ENCODE measurements around the gene CNTN5. TPM values are rescaled to one million over a fixed set of nuclear protein-coding genes. Genes with fewer than 3 reads are reported as not detected.

CNTN5 gene
- total RNA-seq, 2 donors from 2014 or later, result 1.4 to 3.3 TPM

DNA sequence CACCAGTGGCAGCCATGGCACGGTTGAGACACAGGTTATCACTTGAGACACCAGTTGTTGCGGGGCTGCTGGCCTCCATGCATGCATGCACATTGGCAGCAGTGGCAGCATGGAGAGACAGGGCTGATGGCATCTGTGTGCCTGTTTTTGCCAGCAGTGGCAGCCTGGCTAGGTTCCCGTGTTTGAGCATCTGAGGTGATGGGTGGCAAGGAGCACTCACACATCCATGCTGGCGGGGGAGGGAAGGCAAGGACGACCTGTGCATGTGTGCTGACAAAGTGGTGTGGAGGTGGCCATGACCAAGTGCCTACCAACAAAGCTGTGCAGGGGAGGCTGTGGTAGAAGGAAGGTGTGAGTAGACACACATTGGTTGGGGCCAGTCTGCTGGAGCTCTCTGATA, 133.5 kb downstream of the CNTN5 start:
- H3K27ac Mint-ChIP-seq, result no peak overlapping the region
- DNase-seq, result no peak
- no peaks in the 10 kb centered on the region for H3K4me1 Mint-ChIP-seq
- no peak overlapping the region for H3K4me3 Mint-ChIP-seq
- Histone ChIP-seq H3K9me3 (ENCODE audit: control insufficient read depth, low read length) (no peaks in the 10 kb centered on the region), H3K27me3 (ENCODE audit: control insufficient read depth, insufficient read depth, low read length, poor library complexity, severe bottlenecking) (no peaks in the 10 kb centered on the region), H3K27ac (ENCODE audit: low read depth, low read length) (no peak overlapping the region), H3K36me3 (ENCODE audit: control insufficient read depth, insufficient read depth, low read length) (no peaks in the 10 kb centered on the region), H3K9ac (ENCODE audit: extremely low read depth, low read length, poor library complexity, severe bottlenecking) (no peak overlapping the region), H3K4me3 (ENCODE audit: low read length) (no peak overlapping the region), H3K4me1 (ENCODE audit: control insufficient read depth, insufficient read depth, low read length) (no peaks in the 10 kb centered on the region)
- TF ChIP-seq, protein P1, sequence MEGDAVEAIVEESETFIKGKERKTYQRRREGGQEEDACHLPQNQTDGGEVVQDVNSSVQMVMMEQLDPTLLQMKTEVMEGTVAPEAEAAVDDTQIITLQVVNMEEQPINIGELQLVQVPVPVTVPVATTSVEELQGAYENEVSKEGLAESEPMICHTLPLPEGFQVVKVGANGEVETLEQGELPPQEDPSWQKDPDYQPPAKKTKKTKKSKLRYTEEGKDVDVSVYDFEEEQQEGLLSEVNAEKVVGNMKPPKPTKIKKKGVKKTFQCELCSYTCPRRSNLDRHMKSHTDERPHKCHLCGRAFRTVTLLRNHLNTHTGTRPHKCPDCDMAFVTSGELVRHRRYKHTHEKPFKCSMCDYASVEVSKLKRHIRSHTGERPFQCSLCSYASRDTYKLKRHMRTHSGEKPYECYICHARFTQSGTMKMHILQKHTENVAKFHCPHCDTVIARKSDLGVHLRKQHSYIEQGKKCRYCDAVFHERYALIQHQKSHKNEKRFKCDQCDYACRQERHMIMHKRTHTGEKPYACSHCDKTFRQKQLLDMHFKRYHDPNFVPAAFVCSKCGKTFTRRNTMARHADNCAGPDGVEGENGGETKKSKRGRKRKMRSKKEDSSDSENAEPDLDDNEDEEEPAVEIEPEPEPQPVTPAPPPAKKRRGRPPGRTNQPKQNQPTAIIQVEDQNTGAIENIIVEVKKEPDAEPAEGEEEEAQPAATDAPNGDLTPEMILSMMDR (conservative IDR thresholded peaks at IDR 0.05), result no peak
- no peaks in the 10 kb centered on the region for H3K9me3 Mint-ChIP-seq
- 50 to 57% methylated on average over 2 to 5 of the region's 5 CpGs for WGBS, 2 experiments (ENCODE audit: insufficient coverage in 1 of 2, insufficient read length in 1 of 2)
- H3K36me3 Mint-ChIP-seq (ENCODE audit: low read depth), result no peaks in the 10 kb centered on the region
- H3K27me3 Mint-ChIP-seq (ENCODE audit: insufficient read depth), result no peaks in the 10 kb centered on the region

DNA sequence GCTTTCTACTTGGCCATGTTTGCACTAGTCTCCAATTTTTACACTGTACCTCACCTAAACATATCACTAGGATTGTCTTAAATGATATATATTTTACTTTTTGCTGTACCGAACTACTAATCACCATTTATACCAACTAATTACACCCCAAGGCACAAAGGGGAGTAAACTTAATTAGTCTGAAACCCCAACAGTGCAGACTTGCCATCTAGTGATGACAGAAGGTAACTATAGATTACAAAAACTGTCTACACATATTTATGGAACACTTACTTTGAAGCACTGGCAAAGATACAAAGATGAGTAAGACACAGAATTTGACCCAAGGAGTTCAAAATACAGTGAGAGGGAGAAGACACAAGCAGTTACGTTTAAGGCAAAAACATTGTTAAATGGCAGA, 139.7 kb downstream of the CNTN5 start:
- H3K9ac ChIP-seq (ENCODE audit: extremely low read depth, low read length, poor library complexity, severe bottlenecking), result no peak overlapping the region
- H3K4me1 ChIP-seq (ENCODE audit: control insufficient read depth, insufficient read depth, low read length), result no peaks in the 10 kb centered on the region
- H3K27me3 ChIP-seq (ENCODE audit: control insufficient read depth, insufficient read depth, low read length, poor library complexity, severe bottlenecking), result no peaks in the 10 kb centered on the region
- H3K27ac ChIP-seq (ENCODE audit: low read depth, low read length), result no peak overlapping the region
- Mint-ChIP-seq H3K4me1 (no peaks in the 10 kb centered on the region), H3K36me3 (ENCODE audit: low read depth) (no peaks in the 10 kb centered on the region), H3K27ac (no peak overlapping the region), H3K4me3 (no peak overlapping the region), H3K9me3 (no peaks in the 10 kb centered on the region), H3K27me3 (ENCODE audit: insufficient read depth) (no peaks in the 10 kb centered on the region)
- TF ChIP-seq, protein P1 (conservative IDR thresholded peaks at IDR 0.05), result no peak
- no peaks in the 10 kb centered on the region for H3K9me3 ChIP-seq (ENCODE audit: control insufficient read depth, low read length)
- 93% methylated on average over 1 of the region's 2 CpGs; no CpG with 5 or more reads in 1 of the 2 experiments for WGBS, 2 experiments (ENCODE audit: insufficient coverage in 1 of 2, insufficient read length in 1 of 2)
- H3K36me3 ChIP-seq (ENCODE audit: control insufficient read depth, insufficient read depth, low read length), result no peaks in the 10 kb centered on the region
- no peak for DNase-seq
- H3K4me3 ChIP-seq (ENCODE audit: low read length), result no peak overlapping the region

DNA sequence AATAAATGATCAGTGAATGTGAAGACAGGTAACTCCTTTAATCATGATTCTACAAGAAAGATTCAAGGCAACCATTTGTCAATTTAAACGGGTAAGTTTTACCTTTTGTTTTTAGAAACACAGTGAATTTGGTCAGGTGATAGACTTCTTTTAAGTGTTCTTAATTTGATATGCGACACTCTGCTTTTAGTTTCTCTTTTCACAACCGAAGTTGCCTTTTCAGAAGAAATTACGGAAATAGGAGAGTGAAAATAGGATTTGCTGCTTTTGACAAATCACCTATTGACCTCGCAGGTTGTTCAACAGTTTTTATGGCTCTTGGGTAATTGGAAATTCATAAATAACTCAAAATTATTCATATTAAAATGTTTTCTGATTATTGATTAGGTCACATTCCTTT, 142.1 kb downstream of the CNTN5 start:
- no peak for DNase-seq
- no peak overlapping the region for H3K27ac ChIP-seq (ENCODE audit: low read depth, low read length)
- no peak overlapping the region for H3K4me3 ChIP-seq (ENCODE audit: low read length)
- Mint-ChIP-seq H3K27me3 (ENCODE audit: insufficient read depth) (no peaks in the 10 kb centered on the region), H3K36me3 (ENCODE audit: low read depth) (no peaks in the 10 kb centered on the region), H3K4me3 (no peak overlapping the region), H3K9me3 (no peaks in the 10 kb centered on the region), H3K27ac (no peak overlapping the region), H3K4me1 (no peaks in the 10 kb centered on the region)
- no peaks in the 10 kb centered on the region for H3K27me3 ChIP-seq (ENCODE audit: control insufficient read depth, insufficient read depth, low read length, poor library complexity, severe bottlenecking)
- H3K9ac ChIP-seq (ENCODE audit: extremely low read depth, low read length, poor library complexity, severe bottlenecking), result no peak overlapping the region
- H3K9me3 ChIP-seq (ENCODE audit: control insufficient read depth, low read length), result no peaks in the 10 kb centered on the region
- no peaks in the 10 kb centered on the region for H3K4me1 ChIP-seq (ENCODE audit: control insufficient read depth, insufficient read depth, low read length)
- WGBS, 2 experiments (ENCODE audit: insufficient coverage in 1 of 2, insufficient read length in 1 of 2), result 86 to 91% methylated on average over 4 to 5 of the region's 5 CpGs
- no peaks in the 10 kb centered on the region for H3K36me3 ChIP-seq (ENCODE audit: control insufficient read depth, insufficient read depth, low read length)
- TF ChIP-seq, protein P1 (conservative IDR thresholded peaks at IDR 0.05), result no peak
